Measurements from ENCODE around the gene CCDC89. TPM values are rescaled to one million over a fixed set of nuclear protein-coding genes. Genes with fewer than 3 reads are reported as not detected.

Gene CCDC89
- total RNA-seq, 1 experiment from 2014 or later, result not detected

- H3K4me3 Mint-ChIP-seq (ENCODE audit: unreplicated experiment), result no peak overlapping the region
- no peaks in the 10 kb centered on the region for H3K9me3 Mint-ChIP-seq (ENCODE audit: unreplicated experiment)
- peaks cover 3% of the 10 kb centered on the region for H3K4me1 Mint-ChIP-seq (ENCODE audit: insufficient read depth, unreplicated experiment)
- TF ChIP-seq, protein P1, sequence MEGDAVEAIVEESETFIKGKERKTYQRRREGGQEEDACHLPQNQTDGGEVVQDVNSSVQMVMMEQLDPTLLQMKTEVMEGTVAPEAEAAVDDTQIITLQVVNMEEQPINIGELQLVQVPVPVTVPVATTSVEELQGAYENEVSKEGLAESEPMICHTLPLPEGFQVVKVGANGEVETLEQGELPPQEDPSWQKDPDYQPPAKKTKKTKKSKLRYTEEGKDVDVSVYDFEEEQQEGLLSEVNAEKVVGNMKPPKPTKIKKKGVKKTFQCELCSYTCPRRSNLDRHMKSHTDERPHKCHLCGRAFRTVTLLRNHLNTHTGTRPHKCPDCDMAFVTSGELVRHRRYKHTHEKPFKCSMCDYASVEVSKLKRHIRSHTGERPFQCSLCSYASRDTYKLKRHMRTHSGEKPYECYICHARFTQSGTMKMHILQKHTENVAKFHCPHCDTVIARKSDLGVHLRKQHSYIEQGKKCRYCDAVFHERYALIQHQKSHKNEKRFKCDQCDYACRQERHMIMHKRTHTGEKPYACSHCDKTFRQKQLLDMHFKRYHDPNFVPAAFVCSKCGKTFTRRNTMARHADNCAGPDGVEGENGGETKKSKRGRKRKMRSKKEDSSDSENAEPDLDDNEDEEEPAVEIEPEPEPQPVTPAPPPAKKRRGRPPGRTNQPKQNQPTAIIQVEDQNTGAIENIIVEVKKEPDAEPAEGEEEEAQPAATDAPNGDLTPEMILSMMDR (IDR thresholded peaks at IDR 0.05; ENCODE audit: unreplicated experiment), result no peak
- peaks cover 17% of the 10 kb centered on the region for H3K36me3 Mint-ChIP-seq (ENCODE audit: insufficient read depth, unreplicated experiment)
- H3K27ac Mint-ChIP-seq (ENCODE audit: low read depth, unreplicated experiment), result no peak overlapping the region
- BruUV-seq (replicated peaks), result no TSS peak
- intact Hi-C loops (cut with micrococcal nuclease), result no loop called here
- CTCF ChIA-PET, result interaction anchor here (0.6 to 1.2 kb wide), 3 partner anchors 158 to 1287 kb away, joined by 3 to 4 read pairs (median 4); partner anchors contain the start of gene FZD4
- POLR2A ChIA-PET, result interaction anchor here (1.5 kb wide), 1 partner anchor 20 kb away, joined by 4 read pairs; the partner anchor contains the start of gene TMEM126A
- DNase-seq (ENCODE audit: unreplicated experiment), result no peak
- no peaks in the 10 kb centered on the region for H3K27me3 Mint-ChIP-seq (ENCODE audit: insufficient read depth, unreplicated experiment)
These were observed 17.8 kb downstream of the CCDC89 start for GRCh38 chr11:85668157-85668556.

GRCh38 chr11:85666687-85667086 lies 19.3 kb downstream of the CCDC89 start:
- Mint-ChIP-seq H3K27ac (ENCODE audit: low read depth, unreplicated experiment) (no peak overlapping the region), H3K27me3 (ENCODE audit: insufficient read depth, unreplicated experiment) (no peaks in the 10 kb centered on the region), H3K4me1 (ENCODE audit: insufficient read depth, unreplicated experiment) (peaks cover 10% of the 10 kb centered on the region), H3K9me3 (ENCODE audit: unreplicated experiment) (no peaks in the 10 kb centered on the region), H3K36me3 (ENCODE audit: insufficient read depth, unreplicated experiment) (peaks cover 32% of the 10 kb centered on the region), H3K4me3 (ENCODE audit: unreplicated experiment) (no peak overlapping the region)
- no peak for DNase-seq (ENCODE audit: unreplicated experiment)
- BruUV-seq (replicated peaks), result no TSS peak
- intact Hi-C loops (cut with micrococcal nuclease), result no loop called here
- POLR2A ChIA-PET, result interaction anchor here (0.7 kb wide), 1 partner anchor 578 kb away, joined by 3 read pairs; no protein-coding TSS in a partner anchor
- TF ChIP-seq, protein P1 (IDR thresholded peaks at IDR 0.05; ENCODE audit: unreplicated experiment), result no peak
- CTCF ChIA-PET, result interaction anchor here (0.7 kb wide), 1 partner anchor 182 kb away, joined by 3 read pairs; no protein-coding TSS in a partner anchor

DNA sequence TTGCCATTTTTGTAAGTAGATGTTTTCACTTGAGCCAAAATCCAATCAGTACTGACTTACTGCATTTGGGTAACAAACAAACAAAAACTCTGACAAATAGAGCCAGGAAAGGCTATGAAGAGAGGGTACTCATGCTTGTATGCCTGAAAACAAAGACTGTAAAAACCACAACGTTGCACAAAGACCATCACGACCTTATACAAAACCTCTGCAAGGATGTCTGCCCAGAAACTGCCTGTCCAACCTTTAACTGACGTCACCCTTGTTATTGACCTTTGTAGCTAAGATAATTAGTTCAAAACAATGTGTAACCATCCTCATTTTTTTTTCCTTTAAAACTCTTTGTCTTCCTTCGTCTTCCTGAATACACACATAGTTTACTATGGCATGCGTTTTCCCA lies 20.3 kb downstream of the CCDC89 start:
- Mint-ChIP-seq H3K9me3 (ENCODE audit: unreplicated experiment) (no peaks in the 10 kb centered on the region), H3K27ac (ENCODE audit: low read depth, unreplicated experiment) (peak overlapping the region; percentile 95), H3K36me3 (ENCODE audit: insufficient read depth, unreplicated experiment) (peaks cover 41% of the 10 kb centered on the region), H3K4me1 (ENCODE audit: insufficient read depth, unreplicated experiment) (peaks cover 18% of the 10 kb centered on the region), H3K27me3 (ENCODE audit: insufficient read depth, unreplicated experiment) (no peaks in the 10 kb centered on the region), H3K4me3 (ENCODE audit: unreplicated experiment) (peak overlapping the region; percentile 38)
- no peak for DNase-seq (ENCODE audit: unreplicated experiment)
- CTCF ChIA-PET, result interaction anchor here (0.6 kb wide), 1 partner anchor 409 kb away, joined by 3 read pairs; no protein-coding TSS in a partner anchor
- BruUV-seq (replicated peaks), result no TSS peak
- TF ChIP-seq, protein P1 (IDR thresholded peaks at IDR 0.05; ENCODE audit: unreplicated experiment), result no peak
- intact Hi-C loops (cut with micrococcal nuclease), result loop anchor here (1.0 to 2.0 kb wide), 2 partner anchors 37 to 179 kb away; partner anchors contain the start of gene TMEM126B
- POLR2A ChIA-PET, result interaction anchor here (1.1 to 3.9 kb wide), 2 partner anchors 34 to 38 kb away, joined by 4 to 62 read pairs; partner anchors contain the start of genes DLG2 and TMEM126B

DNA sequence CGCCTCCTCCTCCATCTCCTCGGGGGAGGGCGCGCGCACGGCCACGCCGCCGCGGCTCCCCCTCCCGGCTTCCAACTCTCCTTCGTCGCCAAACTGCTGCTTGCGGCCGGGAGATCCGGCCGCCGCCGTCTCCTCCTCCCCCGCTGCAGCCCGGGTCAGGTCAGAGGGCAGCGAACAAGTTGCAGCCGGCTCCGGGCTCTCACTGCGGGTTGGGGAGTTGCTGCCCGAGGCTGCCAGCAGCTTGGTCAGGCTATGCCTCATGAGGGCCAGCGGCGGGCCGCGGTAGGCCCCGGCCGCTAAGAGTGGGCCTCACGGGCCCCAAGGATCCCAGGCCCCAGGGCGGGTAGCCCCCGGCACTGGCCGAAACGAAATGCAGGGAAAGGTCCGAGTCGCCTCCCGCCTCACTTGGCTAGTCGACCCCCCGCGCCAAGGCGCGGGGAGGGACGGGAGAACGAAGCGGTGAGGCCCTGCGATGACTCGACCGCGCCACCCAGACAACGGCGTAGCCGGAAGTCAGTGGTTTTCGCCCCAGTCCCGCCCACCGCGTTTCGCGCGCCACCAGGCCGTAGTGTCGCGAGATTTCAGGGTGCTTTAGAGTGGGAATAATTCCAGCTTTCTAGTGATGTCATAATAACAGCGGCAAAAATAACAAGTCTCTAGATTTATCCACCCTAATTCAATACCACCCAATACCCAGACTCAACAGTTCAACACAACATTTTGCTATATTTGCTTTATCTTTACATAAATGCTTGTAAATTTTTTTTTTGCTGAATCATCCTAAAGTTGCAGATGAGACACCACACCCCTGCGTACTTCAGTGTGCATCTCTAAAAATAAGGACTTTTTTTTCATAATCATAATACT lies 21.1 kb downstream of the CCDC89 start, which contains the start of gene CREBZF:
Gene CREBZF, minus strand, starts transcription at position 515 of the 867 bp plus-strand sequence. Its CDS starts 254 bp downstream, at position 261.
- POLR2A ChIA-PET, result interaction anchor here (0.6 to 10.2 kb wide), 17 partner anchors 14 to 1134 kb away, joined by 3 to 254 read pairs (median 3); partner anchors contain the start of genes DLG2, TMEM126A and TMEM126B
- Mint-ChIP-seq H3K4me3 (ENCODE audit: unreplicated experiment) (peak within 1 kb of the TSS; percentile 95), H3K27ac (ENCODE audit: low read depth, unreplicated experiment) (peak within 1 kb of the TSS; percentile 95), H3K4me1 (ENCODE audit: insufficient read depth, unreplicated experiment) (peaks cover 27% of the 10 kb centered on the region), H3K27me3 (ENCODE audit: insufficient read depth, unreplicated experiment) (no peaks in the 10 kb centered on the region), H3K36me3 (ENCODE audit: insufficient read depth, unreplicated experiment) (peaks cover 50% of the 10 kb centered on the region), H3K9me3 (ENCODE audit: unreplicated experiment) (no peaks in the 10 kb centered on the region)
- intact Hi-C loops (cut with micrococcal nuclease), result loop anchor here (1.0 to 2.0 kb wide), 3 partner anchors 36 to 179 kb away; partner anchors contain the start of gene TMEM126B
- DNase-seq (ENCODE audit: unreplicated experiment), result peak; percentile 96
- TSS peak; percentile 57 for BruUV-seq (replicated peaks)
- TF ChIP-seq, protein P1 (IDR thresholded peaks at IDR 0.05; ENCODE audit: unreplicated experiment), result no peak
- CTCF ChIA-PET, result interaction anchor here (0.6 to 1.7 kb wide), 7 partner anchors 15 to 97 kb away, joined by 3 to 5 read pairs (median 3); partner anchors contain the start of gene TMEM126A

All from MCF 10A (cell line).